SU-DHL-6 (cell line): ENCODE measurements around the gene NAV3.

ENCODE experiments used
- H2AFZ ChIP-seq: fragments of 200-600 bp; sonication (generic); 2 replicates; pipeline ENCODE4 v1.6.1; 2014; ENCODE audit warnings: low read depth, mild to moderate bottlenecking, moderate library complexity, mixed read lengths, antibody characterized with exemption, low read length; ENCODE audit not compliant: severe bottlenecking
- H3F3A ChIP-seq: fragments of 200-600 bp; shearing (Covaris generic); 2 replicates; pipeline ENCODE4 v1.6.0; 2016; ENCODE audit warnings: antibody characterized with exemption, mild to moderate bottlenecking; ENCODE audit not compliant: insufficient read depth
- H3K27ac ChIP-seq: fragments of 200-600 bp; sonication (generic); 2 replicates; pipeline ENCODE4 v1.5.1; 2016; ENCODE audit warnings: low read depth, mild to moderate bottlenecking, low read length, moderate library complexity, mixed read lengths
- H3K27me3 ChIP-seq: fragments of 200-600 bp; sonication (generic), shearing (Covaris generic); 2 replicates; pipeline ENCODE4 v1.6.0; 2014; ENCODE audit warnings: mild to moderate bottlenecking, low read length
- H3K36me3 ChIP-seq: fragments of 200-600 bp; sonication (generic); 2 replicates; pipeline ENCODE4 v1.6.1; 2014; ENCODE audit warnings: mild to moderate bottlenecking, low read length, mixed read lengths
- H3K4me2 ChIP-seq: fragments of 300-600, 200-600 bp; shearing (Covaris generic), sonication (generic); 2 replicates; pipeline ENCODE4 v1.6.0; 2014; ENCODE audit warnings: low read length, low read depth, mild to moderate bottlenecking; ENCODE audit not compliant: poor library complexity, severe bottlenecking
- H3K4me3 ChIP-seq: fragments of 200-600 bp; sonication (generic); 2 replicates; pipeline ENCODE4 v1.5.1; 2014; ENCODE audit warnings: antibody characterized with exemption, low read length, mild to moderate bottlenecking, mixed read lengths; ENCODE audit not compliant: insufficient read depth, poor library complexity, severe bottlenecking
- H3K79me2 ChIP-seq: fragments of 200-600 bp; sonication (generic); 2 replicates; pipeline ENCODE4 v1.6.1; 2014; ENCODE audit warnings: mild to moderate bottlenecking, low read length, moderate library complexity; ENCODE audit not compliant: insufficient read depth
- H3K9ac ChIP-seq: fragments of 200-600 bp; sonication (generic); 2 replicates; pipeline ENCODE4 v1.7.0; 2014; ENCODE audit warnings: mild to moderate bottlenecking, low read length
- H3K9me2 ChIP-seq: fragments of 200-600 bp; sonication (generic); replicated peaks from 2 replicates; pipeline ENCODE4 v1.6.1; 2014; ENCODE audit warnings: low read length; ENCODE audit not compliant: insufficient read depth
- H3K9me3 ChIP-seq: fragments of 200-600 bp; sonication (generic); 2 replicates; pipeline ENCODE4 v1.6.1; 2014; ENCODE audit warnings: low read length, mixed read lengths; ENCODE audit not compliant: insufficient read depth
- H4K20me1 ChIP-seq: fragments of 200-600 bp; sonication (generic); 2 replicates; pipeline ENCODE4 v1.6.1; 2014; ENCODE audit warnings: low read depth, mild to moderate bottlenecking, antibody characterized with exemption, low read length, moderate library complexity, mixed read lengths
- CTCF ChIP-seq: fragments of 200-600 bp; sonication (generic); IDR thresholded peaks from one replicate; pipeline ENCODE4 v1.5.1; 2017; ENCODE audit warnings: antibody characterized with exemption, mild to moderate bottlenecking, low read length, moderate library complexity; ENCODE audit not compliant: insufficient read depth, poor library complexity, severe bottlenecking
- EZH2phosphoT487 ChIP-seq: fragments of 200-600 bp; sonication (generic), shearing (Covaris generic); conservative IDR thresholded peaks from 2 replicates; pipeline ENCODE4 v1.6.1; 2018; ENCODE audit warnings: mild to moderate bottlenecking, antibody characterized with exemption, low read length, moderate library complexity, mixed read lengths

The NAV3 gene

GRCh38 chr12:78229591-78230101 lies 399.0 kb downstream of the NAV3 start:
- TF ChIP-seq EZH2phosphoT487 (no peak), CTCF (peak; percentile 40)
- H3K4me3 ChIP-seq, result no peak overlapping the region
- H3K9me3 ChIP-seq, result no peaks in the 10 kb centered on the region
- H4K20me1 ChIP-seq, result no peaks in the 10 kb centered on the region
- H3K4me2 ChIP-seq, result peak overlapping the region; percentile 5
- no peaks in the 10 kb centered on the region for H3F3A ChIP-seq
- H2AFZ ChIP-seq, result no peak overlapping the region
- H3K27ac ChIP-seq, result no peak overlapping the region
- no peaks in the 10 kb centered on the region for H3K9me2 ChIP-seq
- no peaks in the 10 kb centered on the region for H3K27me3 ChIP-seq
- no peak overlapping the region for H3K9ac ChIP-seq
- H3K36me3 ChIP-seq, result no peaks in the 10 kb centered on the region
- no peaks in the 10 kb centered on the region for H3K79me2 ChIP-seq

GRCh38 chr12:78232756-78233155 lies 402.1 kb downstream of the NAV3 start:
- Histone ChIP-seq H3K4me3 (no peak overlapping the region), H3K4me2 (no peak overlapping the region), H3K9me3 (no peaks in the 10 kb centered on the region), H3K36me3 (no peaks in the 10 kb centered on the region), H4K20me1 (no peaks in the 10 kb centered on the region), H3K9me2 (no peaks in the 10 kb centered on the region), H3F3A (no peaks in the 10 kb centered on the region), H3K27ac (no peak overlapping the region), H3K27me3 (no peaks in the 10 kb centered on the region), H2AFZ (no peak overlapping the region), H3K9ac (no peak overlapping the region), H3K79me2 (no peaks in the 10 kb centered on the region)
- TF ChIP-seq EZH2phosphoT487 (no peak), CTCF (no peak)

- Histone ChIP-seq H3F3A (no peaks in the 10 kb centered on the region), H3K4me2 (no peak overlapping the region), H4K20me1 (no peaks in the 10 kb centered on the region), H2AFZ (no peak overlapping the region), H3K27me3 (no peaks in the 10 kb centered on the region), H3K27ac (no peak overlapping the region), H3K9me2 (no peaks in the 10 kb centered on the region), H3K79me2 (no peaks in the 10 kb centered on the region), H3K9me3 (no peaks in the 10 kb centered on the region), H3K4me3 (no peak overlapping the region), H3K36me3 (no peaks in the 10 kb centered on the region), H3K9ac (no peak overlapping the region)
- TF ChIP-seq EZH2phosphoT487 (no peak), CTCF (no peak)
Observed at GRCh38 chr12:78236264-78236663, 405.6 kb downstream of the NAV3 start.

- TF ChIP-seq CTCF (no peak), EZH2phosphoT487 (no peak)
- H2AFZ ChIP-seq, result no peak overlapping the region
- no peaks in the 10 kb centered on the region for H3K9me2 ChIP-seq
- no peaks in the 10 kb centered on the region for H3F3A ChIP-seq
- no peak overlapping the region for H3K4me3 ChIP-seq
- no peaks in the 10 kb centered on the region for H3K9me3 ChIP-seq
- no peaks in the 10 kb centered on the region for H3K27me3 ChIP-seq
- H3K27ac ChIP-seq, result no peak overlapping the region
- no peaks in the 10 kb centered on the region for H3K79me2 ChIP-seq
- no peak overlapping the region for H3K4me2 ChIP-seq
- no peaks in the 10 kb centered on the region for H4K20me1 ChIP-seq
- no peaks in the 10 kb centered on the region for H3K36me3 ChIP-seq
- no peak overlapping the region for H3K9ac ChIP-seq
Observed at GRCh38 chr12:78239544-78239943, 408.9 kb downstream of the NAV3 start.
